ENCODE measurements around the gene SUGCT.

Gene SUGCT

GRCh38 chr7:40716052-40716451 is 581.2 kb downstream of the SUGCT start:
- Histone ChIP-seq H3K27me3 (ENCODE audit: insufficient read depth, poor library complexity, severe bottlenecking) (no peaks in the 10 kb centered on the region), H3K4me3 (replicated peaks; ENCODE audit: insufficient read depth, low read length) (no peak overlapping the region), H3K27ac (replicated peaks) (no peak overlapping the region)
- TF ChIP-seq REST (IDR thresholded peaks at IDR 0.05; ENCODE audit: insufficient replicate concordance, low read depth) = no peak
- no peak for TF ChIP-seq CTCF (IDR thresholded peaks at IDR 0.05; ENCODE audit: insufficient read depth, low read length)
- no peak for TF ChIP-seq SPI1 (IDR thresholded peaks at IDR 0.05; ENCODE audit: borderline replicate concordance, low read depth)
- TF ChIP-seq POLR2AphosphoS5 (IDR thresholded peaks at IDR 0.05; ENCODE audit: low read depth) = no peak
- no peak for TF ChIP-seq GABPA (IDR thresholded peaks at IDR 0.05; ENCODE audit: low read depth)
- no peak for DNase-seq (ENCODE audit: low read depth in 1 of 2, low spot score in 1 of 2)

- no peak overlapping the region for H3K27ac ChIP-seq (replicated peaks)
- no peaks in the 10 kb centered on the region for H3K27me3 ChIP-seq (ENCODE audit: insufficient read depth, poor library complexity, severe bottlenecking)
- no peak overlapping the region for H3K4me3 ChIP-seq (replicated peaks; ENCODE audit: insufficient read depth, low read length)
- TF ChIP-seq REST (IDR thresholded peaks at IDR 0.05; ENCODE audit: insufficient replicate concordance, low read depth) (no peak), CTCF (IDR thresholded peaks at IDR 0.05; ENCODE audit: insufficient read depth, low read length) (no peak), GABPA (IDR thresholded peaks at IDR 0.05; ENCODE audit: low read depth) (no peak), POLR2AphosphoS5 (IDR thresholded peaks at IDR 0.05; ENCODE audit: low read depth) (no peak), SPI1 (IDR thresholded peaks at IDR 0.05; ENCODE audit: borderline replicate concordance, low read depth) (no peak)
- DNase-seq (ENCODE audit: low read depth in 1 of 2, low spot score in 1 of 2) = no peak
Measured at GRCh38 chr7:40717242-40717641, 582.4 kb downstream of the SUGCT start.

- no peaks in the 10 kb centered on the region for H3K27me3 ChIP-seq (ENCODE audit: insufficient read depth, poor library complexity, severe bottlenecking)
- TF ChIP-seq CTCF (IDR thresholded peaks at IDR 0.05; ENCODE audit: insufficient read depth, low read length) = no peak
- no peak for TF ChIP-seq REST (IDR thresholded peaks at IDR 0.05; ENCODE audit: insufficient replicate concordance, low read depth)
- no peak for TF ChIP-seq SPI1 (IDR thresholded peaks at IDR 0.05; ENCODE audit: borderline replicate concordance, low read depth)
- no peak for TF ChIP-seq GABPA (IDR thresholded peaks at IDR 0.05; ENCODE audit: low read depth)
- no peak for TF ChIP-seq POLR2AphosphoS5 (IDR thresholded peaks at IDR 0.05; ENCODE audit: low read depth)
- DNase-seq (ENCODE audit: low read depth in 1 of 2, low spot score in 1 of 2) = no peak
- H3K27ac ChIP-seq (replicated peaks) = no peak overlapping the region
- H3K4me3 ChIP-seq (replicated peaks; ENCODE audit: insufficient read depth, low read length) = no peak overlapping the region
Measured at GRCh38 chr7:40720416-40720815, 585.6 kb downstream of the SUGCT start.
